ENCODE results near the gene GAGE1. TPM values are rescaled to one million over a fixed set of nuclear protein-coding genes. Genes with fewer than 3 reads are reported as not detected.
"Not testable (repeated sequence)": the region's sequence is repeated elsewhere in the genome, so short reads cannot be mapped to it uniquely, and the experiment has no call there.

GAGE1 gene
- not detected for total RNA-seq

DNA sequence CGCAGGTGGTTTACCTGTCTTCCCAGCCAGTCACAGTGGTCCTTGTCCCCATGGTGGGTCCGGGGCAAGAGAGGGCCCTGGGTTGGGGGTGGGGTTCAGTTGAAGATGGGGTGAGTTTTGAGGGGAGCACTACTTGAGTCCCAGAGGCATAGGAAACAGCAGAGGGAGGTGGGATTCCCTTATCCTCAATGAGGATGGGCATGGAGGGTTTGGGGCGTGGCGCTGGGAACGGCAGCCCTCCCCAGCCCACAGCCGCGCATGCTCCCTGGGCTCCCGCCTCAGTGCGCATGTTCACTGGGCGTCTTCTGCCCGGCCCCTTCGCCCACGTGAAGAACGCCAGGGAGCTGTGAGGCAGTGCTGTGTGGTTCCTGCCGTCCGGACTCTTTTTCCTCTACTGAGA, at the start of gene GAGE1:
GAGE1 (plus strand) TSS at position 301 of the 400 bp plus-strand sequence. CDS start 1,155 bp downstream, outside the sequence.
- H3K4me1 Mint-ChIP-seq (ENCODE audit: low read depth); POLR2A ChIA-PET; H3K36me3 Mint-ChIP-seq; CTCF ChIA-PET; DNase-seq; H3K9me3 Mint-ChIP-seq; H3K4me3 Mint-ChIP-seq; H3K27me3 Mint-ChIP-seq; intact Hi-C loops (cut with micrococcal nuclease); H3K27ac Mint-ChIP-seq: not testable (repeated sequence)

GRCh38 chrX:49550989-49551388, 47.8 kb upstream of the GAGE1 start, which contains the start of gene GAGE12E:
GAGE12E (plus strand) TSS chrX:49551289; CDS start chrX:49552444, 1,155 bp downstream.
- H3K9me3 Mint-ChIP-seq; H3K4me3 Mint-ChIP-seq; H3K4me1 Mint-ChIP-seq (ENCODE audit: low read depth); CTCF ChIA-PET; intact Hi-C loops (cut with micrococcal nuclease); POLR2A ChIA-PET; H3K36me3 Mint-ChIP-seq; DNase-seq; H3K27ac Mint-ChIP-seq; H3K27me3 Mint-ChIP-seq: not testable (repeated sequence)

DNA sequence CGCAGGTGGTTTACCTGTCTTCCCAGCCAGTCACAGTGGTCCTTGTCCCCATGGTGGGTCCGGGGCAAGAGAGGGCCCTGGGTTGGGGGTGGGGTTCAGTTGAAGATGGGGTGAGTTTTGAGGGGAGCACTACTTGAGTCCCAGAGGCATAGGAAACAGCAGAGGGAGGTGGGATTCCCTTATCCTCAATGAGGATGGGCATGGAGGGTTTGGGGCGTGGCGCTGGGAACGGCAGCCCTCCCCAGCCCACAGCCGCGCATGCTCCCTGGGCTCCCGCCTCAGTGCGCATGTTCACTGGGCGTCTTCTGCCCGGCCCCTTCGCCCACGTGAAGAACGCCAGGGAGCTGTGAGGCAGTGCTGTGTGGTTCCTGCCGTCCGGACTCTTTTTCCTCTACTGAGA, 38.3 kb upstream of the GAGE1 start, which contains the start of gene GAGE12F:
GAGE12F (plus strand) TSS at position 301 of the 400 bp plus-strand sequence. CDS start 1,155 bp downstream, outside the sequence.
- CTCF ChIA-PET; H3K4me3 Mint-ChIP-seq; POLR2A ChIA-PET; intact Hi-C loops (cut with micrococcal nuclease); H3K9me3 Mint-ChIP-seq; H3K4me1 Mint-ChIP-seq (ENCODE audit: low read depth); H3K36me3 Mint-ChIP-seq; DNase-seq; H3K27ac Mint-ChIP-seq; H3K27me3 Mint-ChIP-seq: not testable (repeated sequence)

GRCh38 chrX:49568728-49569127, 30.1 kb upstream of the GAGE1 start:
- H3K4me1 Mint-ChIP-seq (ENCODE audit: low read depth); CTCF ChIA-PET; H3K4me3 Mint-ChIP-seq; H3K27me3 Mint-ChIP-seq; H3K27ac Mint-ChIP-seq; POLR2A ChIA-PET; H3K9me3 Mint-ChIP-seq; H3K36me3 Mint-ChIP-seq; DNase-seq; intact Hi-C loops (cut with micrococcal nuclease): not testable (repeated sequence)

DNA sequence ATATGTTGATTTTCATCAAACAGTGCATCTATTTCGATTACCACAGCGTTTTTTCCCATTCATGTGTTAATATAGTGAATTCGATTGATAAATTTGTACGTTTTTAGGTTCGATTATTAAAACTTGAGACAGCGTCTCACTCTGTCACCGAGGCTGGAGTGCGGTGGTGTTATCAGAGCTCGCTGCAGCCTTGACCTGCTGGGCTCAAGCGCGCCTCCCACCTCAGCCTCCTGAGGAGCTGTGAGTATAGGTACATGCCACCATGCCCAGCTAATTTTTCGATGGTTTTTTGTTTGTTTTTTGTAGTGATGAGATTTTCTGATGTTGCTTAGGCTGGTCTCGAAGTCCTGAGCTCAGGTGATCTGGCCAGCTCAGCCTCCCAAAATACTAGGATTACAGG, 29.7 kb upstream of the GAGE1 start:
- H3K4me3 Mint-ChIP-seq; H3K27ac Mint-ChIP-seq; intact Hi-C loops (cut with micrococcal nuclease); H3K27me3 Mint-ChIP-seq; DNase-seq; POLR2A ChIA-PET; H3K36me3 Mint-ChIP-seq; H3K9me3 Mint-ChIP-seq; H3K4me1 Mint-ChIP-seq (ENCODE audit: low read depth); CTCF ChIA-PET: not testable (repeated sequence)

- H3K4me3 Mint-ChIP-seq; POLR2A ChIA-PET; H3K4me1 Mint-ChIP-seq (ENCODE audit: low read depth); H3K27me3 Mint-ChIP-seq; CTCF ChIA-PET; H3K9me3 Mint-ChIP-seq; intact Hi-C loops (cut with micrococcal nuclease); DNase-seq; H3K36me3 Mint-ChIP-seq; H3K27ac Mint-ChIP-seq: not testable (repeated sequence)
Observed at GRCh38 chrX:49570100-49570499, 28.7 kb upstream of the GAGE1 start, which contains the start of gene GAGE12G. GAGE12G (plus strand) TSS chrX:49570400; CDS start chrX:49571555, 1,155 bp downstream.

GRCh38 chrX:49579649-49580048, 19.2 kb upstream of the GAGE1 start, which contains the start of gene GAGE12H:
GAGE12H (plus strand) TSS chrX:49579949; CDS start chrX:49581104, 1,155 bp downstream.
- H3K36me3 Mint-ChIP-seq; POLR2A ChIA-PET; H3K27ac Mint-ChIP-seq; intact Hi-C loops (cut with micrococcal nuclease); H3K4me1 Mint-ChIP-seq (ENCODE audit: low read depth); CTCF ChIA-PET; H3K27me3 Mint-ChIP-seq; H3K9me3 Mint-ChIP-seq; H3K4me3 Mint-ChIP-seq; DNase-seq: not testable (repeated sequence)

- H3K9me3 Mint-ChIP-seq; intact Hi-C loops (cut with micrococcal nuclease); H3K36me3 Mint-ChIP-seq; POLR2A ChIA-PET; CTCF ChIA-PET; DNase-seq; H3K27me3 Mint-ChIP-seq; H3K27ac Mint-ChIP-seq; H3K4me1 Mint-ChIP-seq (ENCODE audit: low read depth); H3K4me3 Mint-ChIP-seq: not testable (repeated sequence)
Observed at GRCh38 chrX:49589196-49589595, 9.6 kb upstream of the GAGE1 start, which contains the start of gene GAGE2A. GAGE2A (plus strand) TSS chrX:49589496; CDS start chrX:49590651, 1,155 bp downstream.

DNA sequence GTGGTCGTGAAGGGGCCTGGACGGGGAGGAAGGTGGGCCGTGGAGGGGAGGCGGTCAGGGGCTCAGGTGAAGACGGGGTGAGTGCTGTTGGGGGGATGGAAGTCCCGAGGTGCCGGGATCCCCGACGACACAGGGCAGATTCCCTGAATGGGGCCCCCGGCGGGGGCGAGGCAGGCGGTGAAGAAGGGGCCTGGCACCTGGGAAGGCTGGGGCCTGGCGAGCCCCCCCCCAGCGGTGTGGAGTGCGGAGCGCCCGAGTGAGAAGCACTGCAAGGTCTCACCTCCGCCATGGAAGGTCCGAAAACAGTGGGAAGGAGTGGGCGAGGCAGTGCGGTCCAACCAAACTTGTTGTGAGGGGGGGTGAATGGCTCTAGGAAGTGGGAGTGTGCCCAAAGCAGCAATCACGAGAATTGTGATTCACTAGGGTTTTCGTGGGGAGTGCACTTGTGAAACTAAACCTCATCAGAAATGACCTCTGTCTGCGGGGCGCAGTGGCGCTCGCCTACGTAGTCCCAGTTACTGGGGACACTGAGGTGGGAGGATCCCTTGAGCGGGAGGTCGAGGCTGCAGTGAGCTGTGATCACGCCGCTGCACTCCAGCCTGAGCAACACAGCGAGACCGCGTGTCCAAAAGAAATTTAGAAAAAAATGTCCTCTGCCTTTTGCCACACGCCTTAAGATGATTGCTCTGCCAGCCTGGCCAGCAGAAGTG, 8.9 kb upstream of the GAGE1 start:
- not testable (repeated sequence) for DNase-seq

GRCh38 chrX:49590488-49590887, 8.3 kb upstream of the GAGE1 start:
- H3K27ac Mint-ChIP-seq; H3K36me3 Mint-ChIP-seq; intact Hi-C loops (cut with micrococcal nuclease); H3K4me3 Mint-ChIP-seq; DNase-seq; H3K9me3 Mint-ChIP-seq; CTCF ChIA-PET; POLR2A ChIA-PET; H3K4me1 Mint-ChIP-seq (ENCODE audit: low read depth); H3K27me3 Mint-ChIP-seq: not testable (repeated sequence)

More for the DNA sequence above, 8.9 kb upstream of the GAGE1 start:
- H3K27ac Mint-ChIP-seq; H3K9me3 Mint-ChIP-seq; CTCF ChIA-PET; H3K36me3 Mint-ChIP-seq; H3K27me3 Mint-ChIP-seq; H3K4me3 Mint-ChIP-seq; intact Hi-C loops (cut with micrococcal nuclease); H3K4me1 Mint-ChIP-seq (ENCODE audit: low read depth); POLR2A ChIA-PET: not testable (repeated sequence)

DNA sequence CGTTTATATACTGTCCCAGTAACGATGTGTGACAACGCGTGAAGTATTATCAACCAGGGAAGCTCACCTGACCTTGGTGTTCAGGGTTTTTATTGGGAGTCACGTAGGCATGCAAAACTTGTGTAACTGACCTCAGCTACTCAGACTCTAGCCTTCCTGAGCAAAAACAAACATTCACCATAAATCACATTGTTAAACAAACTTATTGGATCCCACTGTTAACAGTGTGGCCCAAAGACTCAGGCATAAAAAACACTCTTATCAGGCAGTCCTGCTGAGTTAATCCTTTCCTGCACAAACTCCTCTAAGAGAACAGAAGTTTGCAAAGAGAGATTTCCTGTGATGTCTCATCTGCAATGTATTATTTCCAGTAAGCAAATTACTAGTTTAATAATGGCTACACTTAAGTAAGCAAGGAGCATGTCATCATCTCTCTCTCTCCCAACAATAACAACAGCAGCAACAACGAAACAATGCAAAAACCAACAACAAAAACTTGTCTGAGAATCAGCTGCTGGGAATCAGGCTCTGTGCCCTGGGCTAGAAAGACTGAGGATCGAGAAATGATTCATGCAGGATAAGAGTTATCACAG, 12.0 kb downstream of the GAGE1 start:
- intact Hi-C loops (cut with micrococcal nuclease) = no loop called here
- no peaks in the 10 kb centered on the region for H3K27me3 Mint-ChIP-seq
- H3K9me3 Mint-ChIP-seq = no peaks in the 10 kb centered on the region
- CTCF ChIA-PET = no interaction called here
- H3K4me1 Mint-ChIP-seq (ENCODE audit: low read depth) = no peaks in the 10 kb centered on the region
- H3K4me3 Mint-ChIP-seq = no peak overlapping the region
- no peak overlapping the region for H3K27ac Mint-ChIP-seq
- POLR2A ChIA-PET = no interaction called here
- DNase-seq = no peak
- H3K36me3 Mint-ChIP-seq = no peaks in the 10 kb centered on the region

GRCh38 chrX:49618574-49618973, 19.8 kb downstream of the GAGE1 start:
- no peak for DNase-seq
- ChIA-PET POLR2A (no interaction called here), CTCF (no interaction called here)
- no peaks in the 10 kb centered on the region for H3K9me3 Mint-ChIP-seq
- no peaks in the 10 kb centered on the region for H3K36me3 Mint-ChIP-seq
- intact Hi-C loops (cut with micrococcal nuclease) = no loop called here
- H3K27ac Mint-ChIP-seq = no peak overlapping the region
- H3K4me1 Mint-ChIP-seq (ENCODE audit: low read depth) = no peaks in the 10 kb centered on the region
- no peaks in the 10 kb centered on the region for H3K27me3 Mint-ChIP-seq
- no peak overlapping the region for H3K4me3 Mint-ChIP-seq

Data from activated CD4-positive, alpha-beta memory T cell treated with anti-CD3 and anti-CD28 coated beads for 36 hours (primary cell).